BJ (cell line): ENCODE data around the gene CCDC136. TPM values are rescaled to one million over a fixed set of nuclear protein-coding genes. Genes with fewer than 3 reads are reported as not detected.

ENCODE experiments used
- CTCF ChIA-PET: fragments of 350-600 bp; formaldehyde crosslinking; extraction: SDS; loops from one replicate; lab custom pipeline; 2021; ENCODE audit warnings: antibody characterized with exemption, inconsistent platforms; lab: Yijun Ruan, JAX
- POLR2A ChIA-PET: fragments of 300-600 bp; sonication (Branson Sonifier 250); formaldehyde crosslinking; extraction: SDS; loops from one replicate; lab custom pipeline; 2021; ENCODE audit warnings: antibody characterized with exemption; lab: Charles Lee
- DNase-seq: peaks from one replicate; pipeline ENCODE4 v3.0.0-alpha.2; 2011; ENCODE audit warnings: low read depth
- H3K27me3 ChIP-seq: 2 replicates; pipeline ENCODE4 v1.6.0; 2011; ENCODE audit warnings: low read length; ENCODE audit not compliant: control insufficient read depth, insufficient read depth
- H3K36me3 ChIP-seq: 2 replicates; pipeline ENCODE4 v1.5.1; 2011; ENCODE audit warnings: low read length; ENCODE audit not compliant: control insufficient read depth, insufficient read depth
- H3K4me3 ChIP-seq: 2 replicates; pipeline ENCODE4 v1.5.1; 2011; ENCODE audit warnings: low read depth, mild to moderate bottlenecking, control low read depth, low read length
- CTCF ChIP-seq: IDR thresholded peaks from 2 replicates; pipeline ENCODE4 v1.5.1; 2011; ENCODE audit warnings: low read depth, mild to moderate bottlenecking, control low read depth, inconsistent platforms, low read length, moderate library complexity; ENCODE audit not compliant: insufficient read depth
- polyA plus RNA-seq: library from polyadenylated mRNA; depleted of rRNA; stranded (reverse); fragments of >200 nt; gene quantifications from 2 replicates; pipeline ENCODE4 v1.2.3, GENCODE V29; 2011

Gene CCDC136
- polyA plus RNA-seq, 1 experiment = 13.2 TPM

GRCh38 chr7:128838109-128838779 is 46.5 kb downstream of the CCDC136 start:
- POLR2A ChIA-PET = no interaction called here
- TF ChIP-seq CTCF = no peak
- DNase-seq = no peak

GRCh38 chr7:128838981-128839731 is 47.4 kb downstream of the CCDC136 start:
- POLR2A ChIA-PET = interaction anchor here (0.6 kb wide), 1 partner anchor 10 kb away, joined by 7 read pairs; no protein-coding TSS in a partner anchor

More at GRCh38 chr7:128838109-128838779, 46.5 kb downstream of the CCDC136 start:
- Histone ChIP-seq H3K4me3 (no peak overlapping the region), H3K27me3 (no peaks in the 10 kb centered on the region), H3K36me3 (peaks cover 74% of the 10 kb centered on the region)
- CTCF ChIA-PET = no interaction called here

GRCh38 chr7:128839751-128840177 is 48.0 kb downstream of the CCDC136 start:
- H3K4me3 ChIP-seq = no peak overlapping the region
- POLR2A ChIA-PET = interaction anchor here (0.6 kb wide), 1 partner anchor 10 kb away, joined by 7 read pairs; no protein-coding TSS in a partner anchor
- H3K36me3 ChIP-seq = peaks cover 88% of the 10 kb centered on the region
- no peak for DNase-seq
- no peak for TF ChIP-seq CTCF
- H3K27me3 ChIP-seq = no peaks in the 10 kb centered on the region
- CTCF ChIA-PET = no interaction called here

More at GRCh38 chr7:128838981-128839731, 47.4 kb downstream of the CCDC136 start:
- H3K36me3 ChIP-seq = peaks cover 82% of the 10 kb centered on the region
- no peaks in the 10 kb centered on the region for H3K27me3 ChIP-seq
- CTCF ChIA-PET = no interaction called here
- no peak for DNase-seq
- no peak overlapping the region for H3K4me3 ChIP-seq
- TF ChIP-seq CTCF = no peak

GRCh38 chr7:128840326-128841170 is 48.8 kb downstream of the CCDC136 start:
- TF ChIP-seq CTCF = no peak
- H3K27me3 ChIP-seq = no peaks in the 10 kb centered on the region
- H3K4me3 ChIP-seq = no peak overlapping the region
- peaks cover 90% of the 10 kb centered on the region for H3K36me3 ChIP-seq
- POLR2A ChIA-PET = no interaction called here
- CTCF ChIA-PET = interaction anchor here (0.9 to 3.9 kb wide), 3 partner anchors 8 to 43 kb away, joined by 3 to 30 read pairs (median 7); no protein-coding TSS in a partner anchor
- no peak for DNase-seq
